Measurements from ENCODE around the gene RGS9BP. TPM values are rescaled to one million over a fixed set of nuclear protein-coding genes. Genes with fewer than 3 reads are reported as not detected.

Gene RGS9BP
- total RNA-seq, 1 donor from 2014 or later = 0.18 TPM

- H3K27me3 Mint-ChIP-seq (ENCODE audit: low read depth, unreplicated experiment) = peaks cover 18% of the 10 kb centered on the region
- Histone ChIP-seq H3K4me2 (ENCODE audit: low read length) (no peak overlapping the region), H3K4me1 (ENCODE audit: insufficient read depth, low read length) (no peaks in the 10 kb centered on the region), H3K27me3 (ENCODE audit: insufficient read depth, low read length) (peaks cover 7% of the 10 kb centered on the region), H2AFZ (ENCODE audit: low read depth, low read length) (no peak overlapping the region), H3K4me3 (ENCODE audit: insufficient read depth, low read depth, low read length) (no peak overlapping the region), H3K36me3 (ENCODE audit: insufficient read depth, low read length) (no peaks in the 10 kb centered on the region), H3K27ac (ENCODE audit: low read depth, low read length) (no peak overlapping the region), H4K20me1 (ENCODE audit: insufficient read depth, low read length) (no peaks in the 10 kb centered on the region), H3K9me3 (ENCODE audit: insufficient read depth, low read depth, low read length) (no peaks in the 10 kb centered on the region), H3K79me2 (ENCODE audit: insufficient read depth, low read length) (no peaks in the 10 kb centered on the region), H3K9ac (ENCODE audit: low read length) (no peak overlapping the region)
- peaks cover 2% of the 10 kb centered on the region for H3K4me1 Mint-ChIP-seq (ENCODE audit: low read depth, unreplicated experiment)
- no peak overlapping the region for H3K4me3 Mint-ChIP-seq (ENCODE audit: unreplicated experiment)
- no peaks in the 10 kb centered on the region for H3K36me3 Mint-ChIP-seq (ENCODE audit: low read depth, unreplicated experiment)
- H3K9me3 Mint-ChIP-seq (ENCODE audit: unreplicated experiment) = no peaks in the 10 kb centered on the region
- FAIRE-seq (no peak), DNase-seq (ENCODE audit: low read depth) (no peak)
- no peak for TF ChIP-seq EZH2 (IDR thresholded peaks at IDR 0.05; ENCODE audit: insufficient read depth, low read length)
- TF ChIP-seq CTCF (IDR thresholded peaks at IDR 0.05; ENCODE audit: insufficient read depth, low read depth, low read length) = no peak
- H3K27ac Mint-ChIP-seq (ENCODE audit: unreplicated experiment) = no peak overlapping the region
Observed at GRCh38 chr19:32682317-32682716, 6.7 kb downstream of the RGS9BP start.

GRCh38 chr19:32686847-32687475 lies 11.3 kb downstream of the RGS9BP start:
- Histone ChIP-seq H3K9ac (ENCODE audit: low read length) (no peak overlapping the region), H3K27ac (ENCODE audit: low read depth, low read length) (no peak overlapping the region), H3K36me3 (ENCODE audit: insufficient read depth, low read length) (no peaks in the 10 kb centered on the region), H3K4me1 (ENCODE audit: insufficient read depth, low read length) (peaks cover 5% of the 10 kb centered on the region), H3K9me3 (ENCODE audit: insufficient read depth, low read depth, low read length) (no peaks in the 10 kb centered on the region), H2AFZ (ENCODE audit: low read depth, low read length) (no peak overlapping the region), H4K20me1 (ENCODE audit: insufficient read depth, low read length) (no peaks in the 10 kb centered on the region), H3K79me2 (ENCODE audit: insufficient read depth, low read length) (peaks cover under 1% of the 10 kb centered on the region), H3K27me3 (ENCODE audit: insufficient read depth, low read length) (no peaks in the 10 kb centered on the region), H3K4me2 (ENCODE audit: low read length) (no peak overlapping the region), H3K4me3 (ENCODE audit: insufficient read depth, low read depth, low read length) (no peak overlapping the region)
- Mint-ChIP-seq H3K27me3 (ENCODE audit: low read depth, unreplicated experiment) (peaks cover 7% of the 10 kb centered on the region), H3K27ac (ENCODE audit: unreplicated experiment) (no peak overlapping the region), H3K9me3 (ENCODE audit: unreplicated experiment) (no peaks in the 10 kb centered on the region), H3K4me3 (ENCODE audit: unreplicated experiment) (no peak overlapping the region), H3K36me3 (ENCODE audit: low read depth, unreplicated experiment) (no peaks in the 10 kb centered on the region), H3K4me1 (ENCODE audit: low read depth, unreplicated experiment) (no peaks in the 10 kb centered on the region)
- FAIRE-seq (no peak), DNase-seq (ENCODE audit: low read depth) (no peak)
- TF ChIP-seq CTCF (IDR thresholded peaks at IDR 0.05; ENCODE audit: insufficient read depth, low read depth, low read length) (no peak), EZH2 (IDR thresholded peaks at IDR 0.05; ENCODE audit: insufficient read depth, low read length) (no peak)

- Histone ChIP-seq H4K20me1 (ENCODE audit: insufficient read depth, low read length) (no peaks in the 10 kb centered on the region), H3K4me1 (ENCODE audit: insufficient read depth, low read length) (peaks cover 11% of the 10 kb centered on the region), H3K9ac (ENCODE audit: low read length) (no peak overlapping the region), H3K27ac (ENCODE audit: low read depth, low read length) (no peak overlapping the region), H3K4me2 (ENCODE audit: low read length) (no peak overlapping the region), H3K36me3 (ENCODE audit: insufficient read depth, low read length) (no peaks in the 10 kb centered on the region), H3K9me3 (ENCODE audit: insufficient read depth, low read depth, low read length) (no peaks in the 10 kb centered on the region), H3K79me2 (ENCODE audit: insufficient read depth, low read length) (peaks cover 8% of the 10 kb centered on the region), H3K27me3 (ENCODE audit: insufficient read depth, low read length) (no peaks in the 10 kb centered on the region), H3K4me3 (ENCODE audit: insufficient read depth, low read depth, low read length) (no peak overlapping the region), H2AFZ (ENCODE audit: low read depth, low read length) (no peak overlapping the region)
- no peak for DNase-seq (ENCODE audit: low read depth)
- Mint-ChIP-seq H3K27ac (ENCODE audit: unreplicated experiment) (no peak overlapping the region), H3K4me1 (ENCODE audit: low read depth, unreplicated experiment) (peaks cover under 1% of the 10 kb centered on the region), H3K9me3 (ENCODE audit: unreplicated experiment) (peaks cover under 1% of the 10 kb centered on the region), H3K4me3 (ENCODE audit: unreplicated experiment) (no peak overlapping the region), H3K27me3 (ENCODE audit: low read depth, unreplicated experiment) (peaks cover 4% of the 10 kb centered on the region), H3K36me3 (ENCODE audit: low read depth, unreplicated experiment) (no peaks in the 10 kb centered on the region)
- no peak for FAIRE-seq
- TF ChIP-seq CTCF (IDR thresholded peaks at IDR 0.05; ENCODE audit: insufficient read depth, low read depth, low read length) (no peak), EZH2 (IDR thresholded peaks at IDR 0.05; ENCODE audit: insufficient read depth, low read length) (no peak)
Observed at GRCh38 chr19:32687681-32688080, 12.0 kb downstream of the RGS9BP start.

All from astrocyte (in vitro differentiated cells and primary cell).